Measurements from ENCODE around the gene IFNGR2. TPM values are rescaled to one million over a fixed set of nuclear protein-coding genes. Genes with fewer than 3 reads are reported as not detected.
"Not testable (repeated sequence)": the region's sequence is repeated elsewhere in the genome, so short reads cannot be mapped to it uniquely, and the experiment has no call there.

Gene IFNGR2
- total and polyA plus RNA-seq, 4 donors = 58.6 to 198 (median 71.6) TPM

- no peaks in the 10 kb centered on the region for H3K9me3 ChIP-seq (ENCODE audit: control insufficient read depth in 4 of 4, insufficient read depth in 3 of 4, low read length in 3 of 4)
- TF ChIP-seq, protein P1, sequence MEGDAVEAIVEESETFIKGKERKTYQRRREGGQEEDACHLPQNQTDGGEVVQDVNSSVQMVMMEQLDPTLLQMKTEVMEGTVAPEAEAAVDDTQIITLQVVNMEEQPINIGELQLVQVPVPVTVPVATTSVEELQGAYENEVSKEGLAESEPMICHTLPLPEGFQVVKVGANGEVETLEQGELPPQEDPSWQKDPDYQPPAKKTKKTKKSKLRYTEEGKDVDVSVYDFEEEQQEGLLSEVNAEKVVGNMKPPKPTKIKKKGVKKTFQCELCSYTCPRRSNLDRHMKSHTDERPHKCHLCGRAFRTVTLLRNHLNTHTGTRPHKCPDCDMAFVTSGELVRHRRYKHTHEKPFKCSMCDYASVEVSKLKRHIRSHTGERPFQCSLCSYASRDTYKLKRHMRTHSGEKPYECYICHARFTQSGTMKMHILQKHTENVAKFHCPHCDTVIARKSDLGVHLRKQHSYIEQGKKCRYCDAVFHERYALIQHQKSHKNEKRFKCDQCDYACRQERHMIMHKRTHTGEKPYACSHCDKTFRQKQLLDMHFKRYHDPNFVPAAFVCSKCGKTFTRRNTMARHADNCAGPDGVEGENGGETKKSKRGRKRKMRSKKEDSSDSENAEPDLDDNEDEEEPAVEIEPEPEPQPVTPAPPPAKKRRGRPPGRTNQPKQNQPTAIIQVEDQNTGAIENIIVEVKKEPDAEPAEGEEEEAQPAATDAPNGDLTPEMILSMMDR (IDR thresholded peaks at IDR 0.05; ENCODE audit: control extremely low read depth, extremely low read depth) = no peak
- H3K4me1 ChIP-seq (ENCODE audit: control insufficient read depth in 5 of 5, insufficient read depth in 5 of 5, low read length in 5 of 5) = peaks cover 0 to 28% (median 8%) of the 10 kb centered on the region in 5 donors
- DNase-seq (peak; percentile 84 to 89 (median 88)), ATAC-seq (ENCODE audit: insufficient read depth, low FRiP score) (peak; percentile 57)
- no peaks in the 10 kb centered on the region for H3K27me3 ChIP-seq (ENCODE audit: control insufficient read depth in 3 of 3, insufficient read depth in 3 of 3, low read length in 2 of 3)
- peak overlapping the region in 1 of 2 donors; percentile 65 for H3K27ac ChIP-seq (ENCODE audit: low read depth in 1 of 2, low read length in 1 of 2)
- H3K9ac ChIP-seq (ENCODE audit: insufficient read depth in 1 of 2, low read length in 2 of 2) = peak overlapping the region in 1 of 2 donors; percentile 33
- no peak overlapping the region for H3K4me3 ChIP-seq
- 58 to 72% methylated on average over 11 of the region's 11 CpGs for WGBS, 2 donors
- peaks cover 6 to 15% (median 8%) of the 10 kb centered on the region in 4 donors for H3K36me3 ChIP-seq (ENCODE audit: control insufficient read depth in 4 of 4, insufficient read depth in 4 of 4, low read length in 4 of 4)
Observed at GRCh38 chr21:33441489-33442477, 38.6 kb downstream of the IFNGR2 start.

DNA sequence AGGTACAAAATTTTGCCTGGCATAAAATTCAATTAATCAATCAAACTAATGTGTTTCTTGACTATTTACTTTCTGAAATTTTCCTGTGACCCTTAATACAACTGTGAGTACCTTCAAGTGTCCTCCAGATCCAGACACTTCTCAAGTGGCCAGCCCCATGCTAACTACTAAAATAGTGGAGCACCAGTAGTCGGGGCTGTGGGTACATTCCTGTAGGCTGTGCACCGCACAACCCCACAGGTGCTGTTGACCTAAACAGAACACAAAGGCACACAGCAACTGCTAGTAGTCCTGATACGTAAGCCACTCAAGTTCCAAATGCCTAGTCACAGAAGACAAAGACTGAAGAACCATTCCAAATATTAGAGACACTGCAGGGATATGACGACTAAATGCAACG is 40.0 kb downstream of the IFNGR2 start:
- WGBS, 2 donors = 68 to 83% methylated on average over 5 of the region's 5 CpGs
- H3K9me3 ChIP-seq (ENCODE audit: control insufficient read depth in 4 of 4, insufficient read depth in 3 of 4, low read length in 3 of 4) = no peaks in the 10 kb centered on the region
- no peak overlapping the region for H3K4me3 ChIP-seq
- TF ChIP-seq, protein P1 (IDR thresholded peaks at IDR 0.05; ENCODE audit: control extremely low read depth, extremely low read depth) = no peak
- H3K27ac ChIP-seq (ENCODE audit: low read depth in 1 of 2, low read length in 1 of 2) = peak overlapping the region in 1 of 2 donors; percentile 68
- no peak overlapping the region for H3K9ac ChIP-seq (ENCODE audit: insufficient read depth in 1 of 2, low read length in 2 of 2)
- peak; percentile 53 to 67 (median 62) for DNase-seq
- ATAC-seq (ENCODE audit: insufficient read depth, low FRiP score) = peak; percentile 16
- H3K36me3 ChIP-seq (ENCODE audit: control insufficient read depth in 4 of 4, insufficient read depth in 4 of 4, low read length in 4 of 4) = peaks cover 2 to 7% (median 5%) of the 10 kb centered on the region in 4 donors
- peaks cover 0 to 28% (median 8%) of the 10 kb centered on the region in 5 donors for H3K4me1 ChIP-seq (ENCODE audit: control insufficient read depth in 5 of 5, insufficient read depth in 5 of 5, low read length in 5 of 5)
- H3K27me3 ChIP-seq (ENCODE audit: control insufficient read depth in 3 of 3, insufficient read depth in 3 of 3, low read length in 2 of 3) = no peaks in the 10 kb centered on the region

GRCh38 chr21:33444499-33444898 is 41.3 kb downstream of the IFNGR2 start:
- Histone ChIP-seq H3K27me3 (ENCODE audit: control insufficient read depth in 3 of 3, insufficient read depth in 3 of 3, low read length in 2 of 3) (no peaks in the 10 kb centered on the region), H3K4me1 (ENCODE audit: control insufficient read depth in 5 of 5, insufficient read depth in 5 of 5, low read length in 5 of 5) (peaks cover 0 to 28% (median 8%) of the 10 kb centered on the region in 5 donors), H3K9me3 (ENCODE audit: control insufficient read depth in 4 of 4, insufficient read depth in 3 of 4, low read length in 3 of 4) (no peaks in the 10 kb centered on the region), H3K9ac (ENCODE audit: insufficient read depth in 1 of 2, low read length in 2 of 2) (no peak overlapping the region), H3K36me3 (ENCODE audit: control insufficient read depth in 4 of 4, insufficient read depth in 4 of 4, low read length in 4 of 4) (peaks cover 0 to 8% (median 3%) of the 10 kb centered on the region in 4 donors), H3K4me3 (no peak overlapping the region), H3K27ac (ENCODE audit: low read depth in 1 of 2, low read length in 1 of 2) (peak overlapping the region in 1 of 2 donors; percentile 68)
- DNase-seq = peak; percentile 51 to 60 (median 58)
- ATAC-seq (ENCODE audit: insufficient read depth, low FRiP score) = no peak
- TF ChIP-seq, protein P1 (IDR thresholded peaks at IDR 0.05; ENCODE audit: control extremely low read depth, extremely low read depth) = no peak
- WGBS, 2 donors = 56 to 73% methylated on average over 2 of the region's 2 CpGs

DNA sequence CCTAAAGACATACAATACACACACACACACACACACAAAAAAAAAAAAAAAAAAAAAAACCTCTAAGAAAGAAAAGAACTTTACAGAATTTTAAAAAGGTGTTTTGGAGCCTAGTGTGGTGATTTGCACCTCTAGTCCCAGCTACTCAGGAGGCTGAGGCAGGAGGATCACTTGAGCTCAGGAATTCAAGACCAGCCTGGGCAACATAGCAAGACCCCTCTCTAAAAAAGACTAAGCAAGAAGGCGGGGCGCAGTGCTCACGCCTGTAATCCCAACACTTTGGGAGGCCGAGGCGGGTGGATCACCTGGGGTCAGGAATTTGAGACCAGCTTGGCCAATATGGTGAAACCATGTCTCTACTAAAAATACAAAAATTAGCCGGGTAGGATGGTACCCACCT is 43.4 kb downstream of the IFNGR2 start:
- H3K4me1 ChIP-seq (ENCODE audit: control insufficient read depth in 5 of 5, insufficient read depth in 5 of 5, low read length in 5 of 5) = peaks cover 0 to 22% (median 8%) of the 10 kb centered on the region in 5 donors
- not testable (repeated sequence) for DNase-seq; H3K27me3 ChIP-seq (ENCODE audit: control insufficient read depth in 3 of 3, insufficient read depth in 3 of 3, low read length in 2 of 3); H3K9me3 ChIP-seq (ENCODE audit: control insufficient read depth in 4 of 4, insufficient read depth in 3 of 4, low read length in 3 of 4); H3K27ac ChIP-seq (ENCODE audit: low read depth in 1 of 2, low read length in 1 of 2); ATAC-seq (ENCODE audit: insufficient read depth, low FRiP score); H3K9ac ChIP-seq (ENCODE audit: insufficient read depth in 1 of 2, low read length in 2 of 2); H3K4me3 ChIP-seq
- 96 to 99% methylated on average over 6 of the region's 6 CpGs for WGBS, 2 donors
- peaks cover 0 to 11% (median 3%) of the 10 kb centered on the region in 4 donors for H3K36me3 ChIP-seq (ENCODE audit: control insufficient read depth in 4 of 4, insufficient read depth in 4 of 4, low read length in 4 of 4)

All from lung (tissue), 12 donors.